Endothelial cell of umbilical vein (primary cell): ENCODE results near the gene C10orf71.

Experiments
- CTCF ChIP-seq, 2 donors: IDR thresholded peaks; 1 replicate in 1 of 2; 2 replicates in 1 of 2; pipeline ENCODE4 v1.5.1; 2011; ENCODE audit warnings: low read length in 2 of 2, mild to moderate bottlenecking in 2 of 2, moderate library complexity in 2 of 2, control low read depth in 1 of 2, inconsistent platforms in 1 of 2, low read depth in 1 of 2; ENCODE audit not compliant: insufficient read depth in 1 of 2; ENCODE audit errors: extremely low read depth in 1 of 2
- EZH2 ChIP-seq: IDR thresholded peaks from 2 replicates; pipeline ENCODE4 v1.6.1; 2012; ENCODE audit warnings: borderline replicate concordance, low read depth, mild to moderate bottlenecking, moderate library complexity, low read length, inconsistent platforms; ENCODE audit not compliant: severe bottlenecking
- FOS ChIP-seq: IDR thresholded peaks from 2 replicates; pipeline ENCODE4 v1.6.1; 2011; ENCODE audit warnings: mild to moderate bottlenecking, low read length, moderate library complexity, borderline replicate concordance; ENCODE audit not compliant: insufficient read depth
- JUN ChIP-seq: IDR thresholded peaks from 2 replicates; pipeline ENCODE4 v1.6.1; 2011; ENCODE audit warnings: borderline replicate concordance, low read depth; ENCODE audit not compliant: insufficient read length, insufficient read depth
- MAX ChIP-seq: IDR thresholded peaks from 2 replicates; pipeline ENCODE4 v1.6.1; 2011; ENCODE audit not compliant: insufficient read depth, insufficient read length
- POLR2A ChIP-seq: IDR thresholded peaks from 2 replicates; pipeline ENCODE4 v1.6.1; 2012; ENCODE audit warnings: low read depth, mild to moderate bottlenecking, control low read depth, low read length
- POLR2AphosphoS5 ChIP-seq: IDR thresholded peaks from 2 replicates; pipeline ENCODE4 v1.6.1; 2012; ENCODE audit warnings: low read depth, mild to moderate bottlenecking, control low read depth, low read length, moderate library complexity; ENCODE audit not compliant: insufficient read depth

DNA sequence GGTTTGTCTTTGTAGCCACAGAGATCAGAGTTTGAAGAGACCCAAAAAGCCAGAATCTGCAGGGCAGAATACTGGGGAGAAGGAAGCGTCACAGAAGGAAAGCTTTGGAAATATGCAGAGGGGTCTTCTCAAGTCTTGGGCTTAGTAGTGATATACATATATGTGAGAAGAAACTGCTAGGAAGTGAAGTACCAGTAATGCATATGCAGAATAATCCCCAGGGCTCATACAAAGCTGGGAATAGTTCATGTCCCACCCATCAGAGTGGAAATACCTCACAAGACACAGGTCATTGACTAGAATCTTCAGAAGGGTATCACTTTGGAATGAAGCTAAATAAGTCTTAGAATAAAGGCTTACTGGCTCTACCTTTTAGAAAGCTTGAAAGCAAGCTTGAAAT is 39.6 kb downstream of the C10orf71 start:
- TF ChIP-seq FOS, result no peak
- no peak for TF ChIP-seq CTCF (IDR thresholded peaks at IDR 0.05; ENCODE audit: extremely low read depth in 1 of 2, insufficient read depth in 1 of 2, low read depth in 1 of 2, low read length in 2 of 2)
- TF ChIP-seq POLR2AphosphoS5, result no peak
- TF ChIP-seq MAX, result no peak
- no peak for TF ChIP-seq EZH2
- no peak for TF ChIP-seq POLR2A
- no peak for TF ChIP-seq JUN
